Keratinocyte (primary cell): Measurements from ENCODE around the gene ANKZF1. TPM values are rescaled to one million over a fixed set of nuclear protein-coding genes. Genes with fewer than 3 reads are reported as not detected.

Experiments used
- DNase-seq: peaks from one replicate; pipeline ENCODE4 v3.0.0-alpha.2; 2011; ENCODE audit warnings: low read depth, missing footprints, low spot score
- FAIRE-seq: peaks from 2 replicates; lab custom pipeline; 2011; peaks lifted over from hg19 to GRCh38; lab: Jason Lieb, UNC
- H2AFZ ChIP-seq: 2 replicates; pipeline ENCODE4 v1.6.0; 2012; ENCODE audit warnings: low read length, control low read depth, inconsistent platforms; ENCODE audit not compliant: control insufficient read depth
- H3K27ac ChIP-seq: 2 replicates; pipeline ENCODE4 v1.5.1; 2011; ENCODE audit warnings: low read length; ENCODE audit not compliant: control insufficient read depth, insufficient read depth
- H3K27me3 ChIP-seq: 3 replicates; pipeline ENCODE4 v1.6.0; 2011; ENCODE audit warnings: low read length; ENCODE audit not compliant: control insufficient read depth, insufficient read depth; ENCODE audit errors: extremely low read depth
- H3K36me3 ChIP-seq, 2 experiments: 2 replicates in 1 of 2; 3 replicates in 1 of 2; pipeline ENCODE4 v1.5.1; 2011; ENCODE audit warnings: low read length in 2 of 2, mild to moderate bottlenecking in 1 of 2; ENCODE audit not compliant: control insufficient read depth in 2 of 2, insufficient read depth in 2 of 2; ENCODE audit errors: extremely low read depth in 1 of 2
- H3K4me1 ChIP-seq: 3 replicates; pipeline ENCODE4 v1.5.1; 2011; ENCODE audit warnings: low read length; ENCODE audit not compliant: control insufficient read depth, insufficient read depth; ENCODE audit errors: extremely low read depth
- H3K4me2 ChIP-seq: 3 replicates; pipeline ENCODE4 v1.6.0; 2011; ENCODE audit warnings: low read depth, low read length; ENCODE audit not compliant: control insufficient read depth, insufficient read depth; ENCODE audit errors: extremely low read depth
- H3K4me3 ChIP-seq, 3 experiments: fragments of 200-600 bp in 1 of 3; sonication (generic) in 1 of 3; 2 replicates in 2 of 3; 3 replicates in 1 of 3; pipeline ENCODE4 v1.5.1; 2011 to 2016; ENCODE audit warnings: low read length in 3 of 3, mild to moderate bottlenecking in 3 of 3, control low read depth in 2 of 3, inconsistent platforms in 1 of 3, low read depth in 1 of 3, mixed read lengths in 1 of 3, mixed run types in 1 of 3, moderate library complexity in 1 of 3; ENCODE audit not compliant: control insufficient read depth in 2 of 3, insufficient read depth in 2 of 3; ENCODE audit errors: extremely low read depth in 1 of 3
- H3K79me2 ChIP-seq: 2 replicates; pipeline ENCODE4 v1.6.0; 2012; ENCODE audit warnings: low read length; ENCODE audit not compliant: control insufficient read depth, insufficient read depth
- H3K9ac ChIP-seq: 3 replicates; pipeline ENCODE4 v1.6.0; 2011; ENCODE audit warnings: low read length; ENCODE audit not compliant: control insufficient read depth, insufficient read depth; ENCODE audit errors: extremely low read depth
- H3K9me1 ChIP-seq: 3 replicates; pipeline ENCODE4 v1.6.0; 2011; ENCODE audit warnings: low read length; ENCODE audit not compliant: control insufficient read depth, insufficient read depth; ENCODE audit errors: extremely low read depth
- H3K9me3 ChIP-seq: 2 replicates; pipeline ENCODE4 v1.5.1; 2012; ENCODE audit warnings: low read depth, low read length; ENCODE audit not compliant: control insufficient read depth
- H4K20me1 ChIP-seq: 3 replicates; pipeline ENCODE4 v1.6.0; 2011; ENCODE audit warnings: low read length; ENCODE audit not compliant: control insufficient read depth, insufficient read depth; ENCODE audit errors: extremely low read depth
- EZH2 ChIP-seq: IDR thresholded peaks from one replicate; pipeline ENCODE4 v1.6.1; 2012; ENCODE audit warnings: inconsistent platforms, mild to moderate bottlenecking, low read length, moderate library complexity
- dilution Hi-C: fragments of 300-500 bp; cut with MboI; formaldehyde crosslinking; loops from one replicate; pipeline ENCODE4 v1.7.0; 2020; ENCODE audit warnings: low sequenced_read_pairs; ENCODE audit not compliant: extremely low pct_ligation_motif_present
- polyA plus RNA-seq, 5 experiments: library from polyadenylated mRNA; depleted of rRNA in 3 of 5; stranded (reverse) in 3 of 5; stranded (forward) in 1 of 5; unstranded in 1 of 5; fragments of >200 nt; gene quantifications; 1 replicate in 1 of 5; 2 replicates in 3 of 5; 3 replicates in 1 of 5; pipeline versions ENCODE4 v1.2.1 to v1.2.3, GENCODE V29; 2011 to 2012; ENCODE audit warnings: missing spikeins in 2 of 5, low read depth in 1 of 5, low replicate concordance in 1 of 5
- TF ChIP-seq, protein P1 (sequence below), 3 experiments: IDR thresholded peaks in 1 of 3; conservative IDR thresholded peaks in 1 of 3; optimal IDR thresholded peaks in 1 of 3; 2 replicates in 2 of 3; 3 replicates in 1 of 3; pipeline versions ENCODE3 to v1.5.1; 2011; ENCODE audit warnings: low read length in 3 of 3, mild to moderate bottlenecking in 3 of 3, moderate library complexity in 2 of 3, control low read depth in 1 of 3, inconsistent platforms in 1 of 3; ENCODE audit not compliant: insufficient read depth in 2 of 3; ENCODE audit errors: extremely low read depth in 1 of 3

ANKZF1 gene
- polyA plus RNA-seq, 1 donor (not counting 4 experiments of a cell fraction or from before 2014, with no cell fraction given) = 35.1 TPM

DNA sequence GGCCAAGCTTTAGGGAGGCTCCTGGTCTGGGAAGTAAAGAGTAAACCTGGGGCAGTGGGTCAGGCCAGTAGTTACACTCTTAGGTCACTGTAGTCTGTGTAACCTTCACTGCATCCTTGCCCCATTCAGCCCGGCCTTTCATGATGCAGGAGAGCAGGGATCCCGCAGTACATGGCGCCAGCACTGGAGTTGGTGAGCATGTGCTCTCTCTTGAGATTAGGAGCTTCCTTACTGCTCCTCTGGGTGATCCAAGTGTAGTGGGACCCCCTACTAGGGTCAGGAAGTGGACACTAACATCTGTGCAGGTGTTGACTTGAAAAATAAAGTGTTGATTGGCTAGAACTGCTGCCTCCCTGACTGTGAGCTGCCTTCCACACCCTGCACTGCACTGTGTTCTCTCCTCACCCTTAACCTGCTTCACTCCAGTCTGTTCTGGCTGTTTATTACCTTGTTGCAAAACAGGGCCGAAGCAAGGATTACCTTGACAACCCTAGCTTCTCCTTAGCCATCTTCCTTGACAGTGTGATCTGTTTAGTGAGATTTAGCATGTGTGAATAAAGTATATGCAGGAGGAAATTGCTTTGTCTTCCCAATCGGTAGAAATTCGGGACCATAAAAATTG is 46.3 kb upstream of the ANKZF1 start:
- Histone ChIP-seq H3K4me1 (peaks cover 8% of the 10 kb centered on the region), H3K27me3 (no peaks in the 10 kb centered on the region), H4K20me1 (no peaks in the 10 kb centered on the region), H3K4me3 (no peak overlapping the region), H3K9me3 (no peaks in the 10 kb centered on the region), H3K36me3 (peaks cover 21 to 29% of the 10 kb centered on the region in 2 experiments), H3K9ac (no peak overlapping the region), H3K27ac (no peak overlapping the region), H3K79me2 (peaks cover 11% of the 10 kb centered on the region), H3K4me2 (no peak overlapping the region), H2AFZ (no peak overlapping the region), H3K9me1 (peaks cover 2% of the 10 kb centered on the region)
- no peak for FAIRE-seq
- DNase-seq = no peak
- dilution Hi-C loops = no loop called here
- TF ChIP-seq EZH2 = no peak
- TF ChIP-seq, protein P1, sequence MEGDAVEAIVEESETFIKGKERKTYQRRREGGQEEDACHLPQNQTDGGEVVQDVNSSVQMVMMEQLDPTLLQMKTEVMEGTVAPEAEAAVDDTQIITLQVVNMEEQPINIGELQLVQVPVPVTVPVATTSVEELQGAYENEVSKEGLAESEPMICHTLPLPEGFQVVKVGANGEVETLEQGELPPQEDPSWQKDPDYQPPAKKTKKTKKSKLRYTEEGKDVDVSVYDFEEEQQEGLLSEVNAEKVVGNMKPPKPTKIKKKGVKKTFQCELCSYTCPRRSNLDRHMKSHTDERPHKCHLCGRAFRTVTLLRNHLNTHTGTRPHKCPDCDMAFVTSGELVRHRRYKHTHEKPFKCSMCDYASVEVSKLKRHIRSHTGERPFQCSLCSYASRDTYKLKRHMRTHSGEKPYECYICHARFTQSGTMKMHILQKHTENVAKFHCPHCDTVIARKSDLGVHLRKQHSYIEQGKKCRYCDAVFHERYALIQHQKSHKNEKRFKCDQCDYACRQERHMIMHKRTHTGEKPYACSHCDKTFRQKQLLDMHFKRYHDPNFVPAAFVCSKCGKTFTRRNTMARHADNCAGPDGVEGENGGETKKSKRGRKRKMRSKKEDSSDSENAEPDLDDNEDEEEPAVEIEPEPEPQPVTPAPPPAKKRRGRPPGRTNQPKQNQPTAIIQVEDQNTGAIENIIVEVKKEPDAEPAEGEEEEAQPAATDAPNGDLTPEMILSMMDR (optimal IDR thresholded peaks at IDR 0.05 in 1 of 3, IDR thresholded peaks at IDR 0.05 in 1 of 3, conservative IDR thresholded peaks at IDR 0.05 in 1 of 3; ENCODE audit: extremely low read depth in 1 of 3, insufficient read depth in 2 of 3, low read length in 3 of 3) = no peak

DNA sequence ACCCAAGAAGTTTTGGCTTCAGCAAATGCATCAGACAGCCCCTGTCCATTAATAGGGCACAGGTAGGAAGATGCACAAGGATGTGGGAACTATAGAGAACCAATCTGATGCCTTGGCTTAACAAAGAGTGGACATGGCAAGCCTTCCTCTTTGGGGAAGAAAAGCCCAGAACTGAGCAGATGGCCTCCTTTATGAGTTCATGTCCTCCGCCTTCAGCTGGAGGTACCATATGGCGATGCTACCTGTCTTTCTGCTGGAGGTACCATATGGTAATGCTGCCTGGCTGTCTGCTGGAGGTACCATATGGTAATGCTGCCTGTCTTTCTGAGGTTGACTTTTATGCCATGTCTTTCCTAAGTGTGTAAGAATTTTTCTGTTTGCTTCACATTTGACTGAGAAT is 45.5 kb upstream of the ANKZF1 start:
- DNase-seq = no peak

More for the DNA sequence above, 45.5 kb upstream of the ANKZF1 start:
- Histone ChIP-seq H4K20me1 (no peaks in the 10 kb centered on the region), H3K9me3 (no peaks in the 10 kb centered on the region), H3K4me1 (peaks cover 3% of the 10 kb centered on the region), H3K4me3 (no peak overlapping the region), H3K27me3 (no peaks in the 10 kb centered on the region), H3K9ac (no peak overlapping the region), H3K4me2 (no peak overlapping the region), H2AFZ (no peak overlapping the region), H3K36me3 (peaks cover 21 to 29% of the 10 kb centered on the region in 2 experiments), H3K79me2 (peaks cover 5% of the 10 kb centered on the region), H3K27ac (no peak overlapping the region), H3K9me1 (peaks cover 2% of the 10 kb centered on the region)
- dilution Hi-C loops = no loop called here
- TF ChIP-seq, protein P1 (optimal IDR thresholded peaks at IDR 0.05 in 1 of 3, IDR thresholded peaks at IDR 0.05 in 1 of 3, conservative IDR thresholded peaks at IDR 0.05 in 1 of 3; ENCODE audit: extremely low read depth in 1 of 3, insufficient read depth in 2 of 3, low read length in 3 of 3) = no peak
- no peak for TF ChIP-seq EZH2
- no peak for FAIRE-seq
